ENCODE data around the gene SLC37A4. TPM values are rescaled to one million over a fixed set of nuclear protein-coding genes. Genes with fewer than 3 reads are reported as not detected.

Gene SLC37A4
- total and polyA plus RNA-seq, 10 of the 15 experiments (the other 5 are each of a cell fraction or from before 2014, with no cell fraction given) = 11.6 to 29.7 (median 20.4) TPM

- in situ Hi-C loops (cut with MboI) (no loop called here), intact Hi-C loops (cut with micrococcal nuclease; ENCODE audit: unreplicated experiment) (no loop called here)
- Histone ChIP-seq H3K27ac (ENCODE audit: control insufficient read depth, insufficient read depth) (no peak overlapping the region), H3K9ac (ENCODE audit: control insufficient read depth, insufficient read depth, low read length) (no peak overlapping the region), H3K4me1 (ENCODE audit: control insufficient read depth, insufficient read depth, low read length) (no peaks in the 10 kb centered on the region), H3K36me3 (ENCODE audit: control insufficient read depth in 2 of 2, insufficient read depth in 2 of 2, low read length in 1 of 2) (peaks cover 11 to 15% of the 10 kb centered on the region in 2 experiments), H3K79me2 (ENCODE audit: control insufficient read depth, insufficient read depth, low read length) (no peaks in the 10 kb centered on the region), H2AFZ (ENCODE audit: control insufficient read depth, low read depth, low read length) (no peak overlapping the region), H3K4me2 (ENCODE audit: control insufficient read depth, insufficient read depth) (no peak overlapping the region), H3K9me3 (replicated peaks; ENCODE audit: control insufficient read depth, insufficient read depth, low read length) (no peaks in the 10 kb centered on the region), H3K27me3 (replicated peaks in 1 of 2; ENCODE audit: control insufficient read depth in 2 of 2, insufficient read depth in 2 of 2, low read length in 1 of 2) (no peaks in the 10 kb centered on the region), H3K4me3 (no peak overlapping the region), H4K20me1 (ENCODE audit: control insufficient read depth, insufficient read depth) (no peaks in the 10 kb centered on the region)
- RAD21 ChIA-PET (ENCODE audit: unreplicated experiment) = interaction anchor here (1.2 kb wide), 1 partner anchor 9 kb away, joined by 3 read pairs; no protein-coding TSS in a partner anchor
- DNase-seq (ENCODE audit: low read depth, low spot score) (no peak), ATAC-seq (peak; percentile 24; the same call in 2 of the 3 replicates), FAIRE-seq (no peak)
- 88% methylated on average over 4 of the region's 4 CpGs for whole genome bisulfite sequencing (ENCODE audit: insufficient coverage, insufficient replicate concordance, low lambda C conversion rate, missing lambda C conversion rate)
- SMC1A ChIA-PET (ENCODE audit: uncharacterized antibody, unreplicated experiment) = interaction anchor here (0.7 kb wide), 1 partner anchor 65 kb away, joined by 3 read pairs; no protein-coding TSS in a partner anchor
- CTCF ChIA-PET = interaction anchor here (1.0 kb wide), 2 partner anchors 13 to 296 kb away, joined by 4 to 7 read pairs; no protein-coding TSS in a partner anchor
- BruUV-seq (replicated peaks) = no TSS peak
- no peak for TF ChIP-seq RELB (IDR thresholded peaks at IDR 0.05; ENCODE audit: low read depth)
- TF ChIP-seq PML (IDR thresholded peaks at IDR 0.05; ENCODE audit: low read length) = no peak
- TF ChIP-seq FOXM1 (IDR thresholded peaks at IDR 0.05; ENCODE audit: low read depth, low read length) = no peak
- no peak for TF ChIP-seq KDM1A (IDR thresholded peaks at IDR 0.05; ENCODE audit: borderline replicate concordance)
- TF ChIP-seq ESRRA (IDR thresholded peaks at IDR 0.05; ENCODE audit: low read length) = no peak
- no peak for TF ChIP-seq CEBPZ (IDR thresholded peaks at IDR 0.05; ENCODE audit: low read depth, low read length)
- TF ChIP-seq SREBF2 (IDR thresholded peaks at IDR 0.05; ENCODE audit: low read length) = no peak
- no peak for TF ChIP-seq DPF2 (IDR thresholded peaks at IDR 0.05)
- TF ChIP-seq ETV6 (conservative IDR thresholded peaks at IDR 0.05 in 1 of 2, IDR thresholded peaks at IDR 0.05 in 1 of 2; ENCODE audit: borderline replicate concordance in 1 of 2, low read depth in 1 of 2) = no peak
- no peak for TF ChIP-seq EGR1 (IDR thresholded peaks at IDR 0.05; ENCODE audit: borderline replicate concordance in 1 of 2, low read depth in 2 of 2, low read length in 2 of 2)
- TF ChIP-seq ZNF384 (IDR thresholded peaks at IDR 0.05; ENCODE audit: borderline replicate concordance, low read depth, low read length) = no peak
- no peak for TF ChIP-seq TARDBP (IDR thresholded peaks at IDR 0.05; ENCODE audit: borderline replicate concordance)
- TF ChIP-seq ATF7 (IDR thresholded peaks at IDR 0.05; ENCODE audit: low read depth) = no peak
- TF ChIP-seq CTCF (IDR thresholded peaks at IDR 0.05 in 2 of 3, conservative IDR thresholded peaks at IDR 0.05 in 1 of 3; ENCODE audit: control insufficient read depth in 2 of 3, extremely low read depth in 1 of 3, insufficient read depth in 1 of 3, low read depth in 3 of 3, low read length in 3 of 3) = no peak
- POLR2A ChIA-PET = interaction anchor here (0.6 to 1.8 kb wide), 4 partner anchors 9 to 345 kb away, joined by 3 to 5 read pairs (median 3); no protein-coding TSS in a partner anchor
These were observed 11.3 kb upstream of the SLC37A4 start for GRCh38 chr11:119041821-119042514.
